ENCODE measurements around the gene MOB3B. TPM values are rescaled to one million over a fixed set of nuclear protein-coding genes. Genes with fewer than 3 reads are reported as not detected.

MOB3B gene
- total RNA-seq, 3 donors from 2014 or later = 12.8 to 19.3 (median 13.1) TPM

DNA sequence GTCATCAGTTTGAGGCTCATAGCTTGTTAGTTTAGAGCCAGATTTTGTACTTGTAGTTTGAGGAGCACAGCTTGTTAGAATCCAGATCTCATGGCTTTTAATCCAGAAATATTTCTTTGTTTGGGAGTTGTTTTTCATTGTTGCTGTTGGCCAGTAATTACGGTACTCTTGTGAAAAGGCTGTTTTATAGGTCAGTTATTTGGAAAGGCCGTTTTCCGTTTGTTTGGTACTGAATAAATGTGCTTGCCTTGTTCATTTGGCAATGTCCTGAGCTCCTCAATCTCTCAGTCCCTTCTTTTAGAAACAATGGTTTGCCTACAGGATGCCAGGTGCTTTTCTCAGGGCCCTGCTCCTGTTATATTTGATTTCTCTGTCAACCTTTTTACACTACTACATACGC, 4.5 kb upstream of the MOB3B start:
- H3K36me3 ChIP-seq = no peaks in the 10 kb centered on the region
- no peaks in the 10 kb centered on the region for H3K9me3 ChIP-seq
- H3K4me1 ChIP-seq = peaks cover 0 to 12% of the 10 kb centered on the region in 2 donors
- no peak for DNase-seq (ENCODE audit: low spot score in 2 of 2)
- TF ChIP-seq POLR2AphosphoS5 (IDR thresholded peaks at IDR 0.05) (peak in 1 of 3 donors; percentile 38), POLR2A (IDR thresholded peaks at IDR 0.05) (no peak)
- TF ChIP-seq, protein P1, sequence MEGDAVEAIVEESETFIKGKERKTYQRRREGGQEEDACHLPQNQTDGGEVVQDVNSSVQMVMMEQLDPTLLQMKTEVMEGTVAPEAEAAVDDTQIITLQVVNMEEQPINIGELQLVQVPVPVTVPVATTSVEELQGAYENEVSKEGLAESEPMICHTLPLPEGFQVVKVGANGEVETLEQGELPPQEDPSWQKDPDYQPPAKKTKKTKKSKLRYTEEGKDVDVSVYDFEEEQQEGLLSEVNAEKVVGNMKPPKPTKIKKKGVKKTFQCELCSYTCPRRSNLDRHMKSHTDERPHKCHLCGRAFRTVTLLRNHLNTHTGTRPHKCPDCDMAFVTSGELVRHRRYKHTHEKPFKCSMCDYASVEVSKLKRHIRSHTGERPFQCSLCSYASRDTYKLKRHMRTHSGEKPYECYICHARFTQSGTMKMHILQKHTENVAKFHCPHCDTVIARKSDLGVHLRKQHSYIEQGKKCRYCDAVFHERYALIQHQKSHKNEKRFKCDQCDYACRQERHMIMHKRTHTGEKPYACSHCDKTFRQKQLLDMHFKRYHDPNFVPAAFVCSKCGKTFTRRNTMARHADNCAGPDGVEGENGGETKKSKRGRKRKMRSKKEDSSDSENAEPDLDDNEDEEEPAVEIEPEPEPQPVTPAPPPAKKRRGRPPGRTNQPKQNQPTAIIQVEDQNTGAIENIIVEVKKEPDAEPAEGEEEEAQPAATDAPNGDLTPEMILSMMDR (IDR thresholded peaks at IDR 0.05) = no peak
- peak overlapping the region; percentile 77 to 81 for H3K27ac ChIP-seq
- no peaks in the 10 kb centered on the region for H3K27me3 ChIP-seq
- H3K4me3 ChIP-seq = no peak overlapping the region
- intact Hi-C loops (cut with DNase I; ENCODE audit: low total_unique reads) = loop anchor here (5.0 to 10.0 kb wide), 2 partner anchors 89 to 502 kb away; no protein-coding TSS in a partner anchor

GRCh38 chr9:27533311-27533710, 3.7 kb upstream of the MOB3B start:
- TF ChIP-seq POLR2AphosphoS5 (IDR thresholded peaks at IDR 0.05) (no peak), POLR2A (IDR thresholded peaks at IDR 0.05) (no peak)
- TF ChIP-seq, protein P1 (IDR thresholded peaks at IDR 0.05) = no peak
- intact Hi-C loops (cut with DNase I; ENCODE audit: low total_unique reads) = loop anchor here (5.0 to 10.0 kb wide), 2 partner anchors 89 to 501 kb away; no protein-coding TSS in a partner anchor
- Histone ChIP-seq H3K4me1 (peaks cover 0 to 4% of the 10 kb centered on the region in 2 donors), H3K27ac (peak overlapping the region; percentile 40 to 77), H3K4me3 (no peak overlapping the region), H3K27me3 (no peaks in the 10 kb centered on the region), H3K9me3 (no peaks in the 10 kb centered on the region), H3K36me3 (no peaks in the 10 kb centered on the region)
- DNase-seq (ENCODE audit: low spot score in 2 of 2) = no peak

GRCh38 chr9:27532046-27532445, 2.4 kb upstream of the MOB3B start:
- H3K4me3 ChIP-seq = no peak overlapping the region
- H3K27me3 ChIP-seq = no peaks in the 10 kb centered on the region
- no peaks in the 10 kb centered on the region for H3K9me3 ChIP-seq
- peaks cover 0 to 4% of the 10 kb centered on the region in 2 donors for H3K4me1 ChIP-seq
- intact Hi-C loops (cut with DNase I; ENCODE audit: low total_unique reads) = loop anchor here (5.0 to 10.0 kb wide), 2 partner anchors 87 to 500 kb away; no protein-coding TSS in a partner anchor
- no peak overlapping the region for H3K27ac ChIP-seq
- DNase-seq (ENCODE audit: low spot score in 2 of 2) = no peak
- H3K36me3 ChIP-seq = no peaks in the 10 kb centered on the region
- TF ChIP-seq, protein P1 (IDR thresholded peaks at IDR 0.05) = no peak
- TF ChIP-seq POLR2A (IDR thresholded peaks at IDR 0.05) (no peak), POLR2AphosphoS5 (IDR thresholded peaks at IDR 0.05) (no peak)

DNA sequence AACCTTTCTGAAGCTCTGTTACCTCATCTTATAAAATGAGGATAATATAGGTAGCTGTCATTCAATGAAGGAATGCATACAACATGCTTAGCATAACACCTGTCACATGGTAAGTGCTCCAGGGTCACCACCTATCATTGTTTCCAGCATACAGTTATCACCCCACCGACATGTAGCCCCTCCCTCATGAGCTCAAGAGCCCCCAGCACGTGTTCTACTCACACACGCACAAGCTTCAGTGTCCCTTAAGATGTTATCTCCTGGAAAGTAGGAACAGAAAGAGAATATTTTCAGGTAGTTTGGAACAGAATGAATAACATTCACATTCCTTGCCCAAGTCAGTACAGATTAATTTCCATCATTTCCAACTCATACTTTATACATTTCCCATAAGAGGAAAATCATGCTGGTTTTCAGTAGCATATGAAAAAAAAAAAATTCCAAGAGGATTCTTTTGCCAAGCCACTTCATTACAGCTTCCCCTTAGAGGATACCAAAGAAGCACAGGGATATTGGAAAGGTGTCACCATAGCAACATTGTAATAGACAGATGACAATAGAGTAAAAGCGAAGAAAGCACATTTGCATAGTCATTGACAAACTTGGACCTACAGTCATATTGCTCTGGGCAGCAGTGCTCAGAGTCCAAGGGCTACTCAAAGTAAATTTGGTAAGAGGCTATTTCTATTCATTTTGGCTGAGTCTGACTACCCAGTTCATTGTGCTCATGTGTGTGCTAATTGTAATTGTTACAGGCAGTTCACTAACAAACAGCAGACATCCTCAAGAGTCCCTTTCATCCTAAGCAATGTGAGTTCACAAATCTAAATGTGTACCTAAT, 1.5 kb upstream of the MOB3B start:
- no peaks in the 10 kb centered on the region for H3K36me3 ChIP-seq
- no peaks in the 10 kb centered on the region for H3K9me3 ChIP-seq
- TF ChIP-seq POLR2A (IDR thresholded peaks at IDR 0.05) (no peak), POLR2AphosphoS5 (IDR thresholded peaks at IDR 0.05) (no peak)
- TF ChIP-seq, protein P1 (IDR thresholded peaks at IDR 0.05) = no peak
- intact Hi-C loops (cut with DNase I; ENCODE audit: low total_unique reads) = loop anchor here (5.0 to 10.0 kb wide), 2 partner anchors 86 to 499 kb away; no protein-coding TSS in a partner anchor
- H3K4me3 ChIP-seq = peak overlapping the region in 1 of 3 donors; percentile 94
- H3K4me1 ChIP-seq = peaks cover 0 to 9% of the 10 kb centered on the region in 2 donors
- DNase-seq (ENCODE audit: low spot score in 2 of 2) = no peak
- H3K27me3 ChIP-seq = no peaks in the 10 kb centered on the region
- H3K27ac ChIP-seq = peak overlapping the region; percentile 41 to 97

- H3K27ac ChIP-seq = peak overlapping the region; percentile 97 to 99
- H3K36me3 ChIP-seq = no peaks in the 10 kb centered on the region
- H3K4me1 ChIP-seq = peaks cover 0 to 4% of the 10 kb centered on the region in 2 donors
- H3K27me3 ChIP-seq = no peaks in the 10 kb centered on the region
- intact Hi-C loops (cut with DNase I; ENCODE audit: low total_unique reads) = no loop called here
- peak overlapping the region; percentile 84 to 94 (median 93) for H3K4me3 ChIP-seq
- no peaks in the 10 kb centered on the region for H3K9me3 ChIP-seq
- peak; percentile 62 to 70 for DNase-seq (ENCODE audit: low spot score in 2 of 2)
- no peak for TF ChIP-seq POLR2A (IDR thresholded peaks at IDR 0.05)
- TF ChIP-seq POLR2AphosphoS5 (IDR thresholded peaks at IDR 0.05) = peak in 1 of 3 donors; percentile 11
Observed at GRCh38 chr9:27528886-27529315, 713 bp downstream of the MOB3B start.
